Measurements from ENCODE around the gene LRCOL1.

DNA sequence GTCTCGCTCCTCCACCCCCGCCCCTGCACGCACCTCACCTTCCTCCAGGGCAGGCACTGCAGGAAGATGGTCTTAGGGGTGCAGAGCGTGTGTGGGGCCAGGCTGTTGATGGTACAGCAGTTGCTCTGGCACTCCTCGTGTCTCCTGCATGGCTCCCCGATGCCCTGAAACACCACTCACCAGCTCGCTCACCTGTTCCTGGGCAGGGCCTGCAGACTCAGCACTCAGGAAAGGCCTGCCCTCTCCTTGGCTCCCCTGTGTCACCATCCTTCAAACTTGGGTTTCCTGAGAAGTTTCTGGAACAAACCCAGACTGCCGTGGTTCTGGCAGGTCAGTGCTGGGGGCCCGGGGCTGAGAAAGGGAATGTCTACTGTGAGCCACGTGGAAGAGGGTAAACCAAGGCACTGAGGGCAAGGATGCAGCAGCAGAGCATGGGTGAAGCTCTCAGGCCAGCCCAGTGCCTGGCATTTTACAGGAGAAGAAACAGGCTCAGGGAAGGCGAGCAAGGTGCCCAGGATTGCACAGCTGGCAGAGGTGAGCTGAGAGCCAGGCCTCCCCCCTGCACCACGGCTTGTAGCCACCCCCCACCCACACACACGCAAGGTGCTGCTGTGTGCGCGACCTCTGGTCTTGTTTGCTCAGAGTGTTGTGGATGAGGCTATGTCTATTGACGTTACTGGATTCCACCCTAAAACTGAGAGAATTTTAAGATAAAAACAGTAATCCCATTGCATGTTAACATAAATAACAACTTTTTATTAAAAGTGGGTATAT lies 5.5 kb downstream of the LRCOL1 start:
- TF ChIP-seq, protein P1, sequence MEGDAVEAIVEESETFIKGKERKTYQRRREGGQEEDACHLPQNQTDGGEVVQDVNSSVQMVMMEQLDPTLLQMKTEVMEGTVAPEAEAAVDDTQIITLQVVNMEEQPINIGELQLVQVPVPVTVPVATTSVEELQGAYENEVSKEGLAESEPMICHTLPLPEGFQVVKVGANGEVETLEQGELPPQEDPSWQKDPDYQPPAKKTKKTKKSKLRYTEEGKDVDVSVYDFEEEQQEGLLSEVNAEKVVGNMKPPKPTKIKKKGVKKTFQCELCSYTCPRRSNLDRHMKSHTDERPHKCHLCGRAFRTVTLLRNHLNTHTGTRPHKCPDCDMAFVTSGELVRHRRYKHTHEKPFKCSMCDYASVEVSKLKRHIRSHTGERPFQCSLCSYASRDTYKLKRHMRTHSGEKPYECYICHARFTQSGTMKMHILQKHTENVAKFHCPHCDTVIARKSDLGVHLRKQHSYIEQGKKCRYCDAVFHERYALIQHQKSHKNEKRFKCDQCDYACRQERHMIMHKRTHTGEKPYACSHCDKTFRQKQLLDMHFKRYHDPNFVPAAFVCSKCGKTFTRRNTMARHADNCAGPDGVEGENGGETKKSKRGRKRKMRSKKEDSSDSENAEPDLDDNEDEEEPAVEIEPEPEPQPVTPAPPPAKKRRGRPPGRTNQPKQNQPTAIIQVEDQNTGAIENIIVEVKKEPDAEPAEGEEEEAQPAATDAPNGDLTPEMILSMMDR (IDR thresholded peaks at IDR 0.05) = no peak
- no peak for TF ChIP-seq ZFX (IDR thresholded peaks at IDR 0.05; ENCODE audit: borderline replicate concordance)
